HG03196 (cell line): ENCODE results near the gene USP15.

Experiments used
- ATAC-seq: cut with Tn5 transposase; IDR thresholded peaks from one replicate; pipeline ENCODE4 v1.9.1; 2021; ENCODE audit not compliant: unreplicated experiment

USP15 gene

DNA sequence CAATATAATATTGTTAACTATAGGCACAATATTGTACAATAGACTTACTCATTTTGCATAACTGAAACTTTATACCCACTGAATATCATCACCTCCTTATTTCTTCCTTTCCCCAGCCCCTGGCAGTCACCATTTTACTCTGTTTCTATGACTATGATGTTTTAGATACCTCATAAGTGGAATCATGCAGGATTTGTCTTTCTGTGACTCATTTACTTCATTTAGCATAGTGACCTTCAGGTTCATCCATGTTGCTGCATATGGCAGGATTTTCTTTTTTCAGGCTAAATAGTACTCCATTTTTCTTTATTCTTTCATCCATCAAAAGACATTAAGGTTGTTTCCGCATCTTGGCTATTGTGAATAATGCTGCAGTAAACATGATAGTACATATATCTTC is 18.9 kb downstream of the USP15 start:
- no peak for ATAC-seq

DNA sequence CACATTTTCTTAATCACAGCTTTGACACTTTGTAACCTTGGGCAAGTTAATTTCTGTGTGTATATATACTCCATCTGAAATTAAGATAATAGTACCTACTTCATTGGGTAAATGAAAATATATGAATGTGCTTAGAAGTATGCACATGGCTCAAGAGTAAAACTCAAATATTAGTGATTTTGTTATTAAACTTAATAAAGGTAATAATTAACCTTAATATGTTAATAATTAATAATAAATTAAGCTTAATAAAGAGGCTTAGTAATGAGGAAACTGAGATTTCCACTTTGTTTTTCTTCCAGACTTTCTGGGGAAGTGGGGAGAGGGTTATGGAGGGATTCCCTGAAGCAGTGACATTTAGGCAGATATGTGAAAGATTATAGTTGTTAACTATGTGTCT is 19.8 kb downstream of the USP15 start:
- no peak for ATAC-seq

DNA sequence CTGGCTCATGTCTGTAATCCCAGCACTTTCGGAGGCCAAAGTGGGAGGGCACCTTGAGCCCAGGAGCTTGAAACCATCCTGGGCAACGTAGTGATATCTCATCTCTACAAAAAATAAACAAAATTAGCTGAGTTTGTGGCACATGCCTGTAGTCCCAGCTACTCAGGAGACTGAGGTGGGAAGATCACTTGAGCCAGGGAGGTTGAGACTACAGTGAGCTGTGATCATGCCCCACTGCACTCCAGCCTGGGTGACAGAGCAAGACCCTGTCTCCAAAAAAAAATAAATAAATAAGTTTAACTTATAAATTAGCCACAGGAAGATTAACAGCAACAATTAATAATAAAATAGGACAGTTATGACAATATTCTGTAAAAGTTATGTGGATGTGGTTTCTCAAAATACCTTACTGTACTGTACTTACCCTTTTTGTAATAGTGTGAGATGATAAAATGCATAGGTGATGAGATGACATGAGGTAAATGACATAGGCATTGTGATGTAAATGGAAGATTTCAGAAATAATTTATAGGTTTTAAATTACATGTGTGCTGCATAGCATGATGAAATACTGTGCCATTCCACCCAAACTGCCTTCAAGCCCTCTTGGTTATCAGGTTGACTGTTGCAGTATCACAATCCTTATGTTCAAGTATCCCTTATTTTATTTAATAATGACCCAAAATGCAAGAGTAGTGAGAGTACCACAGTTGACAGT is 22.0 kb downstream of the USP15 start:
- ATAC-seq, result no peak

DNA sequence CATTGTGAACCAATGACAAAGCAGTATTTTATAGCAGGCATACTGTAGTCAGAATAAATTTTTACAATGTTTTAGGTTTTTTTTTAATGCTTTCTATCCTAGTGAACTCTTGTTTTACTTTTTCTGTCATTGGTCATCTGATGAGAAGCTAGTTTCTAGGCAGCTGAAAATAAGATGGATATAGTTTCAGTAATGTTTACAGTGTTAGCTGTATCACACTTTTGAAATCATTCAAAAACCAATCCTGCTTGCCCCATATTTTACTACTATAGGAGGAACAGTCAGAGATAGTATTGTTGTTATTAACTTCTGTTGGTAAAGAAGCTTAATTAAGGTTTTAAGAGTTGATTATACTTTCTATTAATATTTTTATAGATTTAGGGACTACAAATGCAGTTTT is 24.5 kb downstream of the USP15 start:
- no peak for ATAC-seq

DNA sequence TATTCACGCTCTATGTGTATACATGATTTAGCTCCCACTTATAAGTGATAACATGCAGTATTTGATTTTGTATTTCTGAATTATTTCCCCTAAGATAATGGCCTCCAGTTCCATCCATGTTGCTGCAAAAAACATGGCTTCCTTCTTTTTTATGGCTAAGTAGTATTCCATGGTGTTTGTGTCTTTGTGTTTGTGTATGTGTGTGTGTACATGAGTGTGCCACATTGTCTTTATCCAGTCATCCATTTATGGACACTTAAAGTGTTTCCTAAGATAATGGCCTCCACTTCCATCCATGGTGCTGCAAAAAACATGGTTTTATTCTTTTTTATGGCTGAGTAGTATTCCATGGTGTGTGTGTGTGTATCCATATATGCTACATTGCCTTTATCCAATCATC is 25.1 kb downstream of the USP15 start:
- ATAC-seq, result no peak

DNA sequence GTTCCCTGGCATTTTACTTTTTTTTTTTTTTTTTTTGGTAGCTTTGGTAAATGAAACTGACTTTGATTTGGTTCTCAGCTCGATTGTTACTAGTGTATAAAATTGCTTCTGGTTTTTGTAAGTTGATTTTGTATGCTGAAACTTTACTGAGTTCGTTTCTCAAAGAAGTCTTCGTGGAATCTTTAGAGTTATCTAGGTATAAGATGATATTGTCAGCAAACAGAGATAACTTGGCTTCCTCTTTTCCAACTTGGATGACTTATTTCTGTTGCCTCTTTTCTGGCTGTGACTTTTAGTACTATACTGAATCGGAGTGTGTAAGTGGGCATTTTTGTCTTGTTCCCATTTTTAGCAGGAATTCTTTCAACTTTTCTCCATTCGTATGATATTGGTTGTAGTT is 28.1 kb downstream of the USP15 start:
- no peak for ATAC-seq

DNA sequence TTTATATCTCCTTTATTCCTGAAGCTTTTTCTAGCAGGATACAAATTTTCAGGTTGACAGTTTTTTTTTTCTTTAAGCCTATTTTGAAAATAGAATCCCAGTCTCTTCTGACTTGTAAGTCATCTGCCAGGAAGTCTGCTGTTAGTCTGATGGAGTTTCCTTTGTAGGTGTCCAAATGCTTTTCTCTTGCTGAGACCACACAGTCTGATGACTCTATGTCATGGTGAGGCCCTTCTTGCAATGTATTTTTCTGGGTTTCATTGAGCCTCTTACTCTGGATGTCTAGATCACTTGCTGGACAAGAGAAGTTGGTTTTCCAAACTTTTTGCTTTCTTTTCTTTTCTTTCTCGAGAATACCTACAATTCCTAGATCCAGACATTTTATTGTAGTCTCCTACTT is 30.6 kb downstream of the USP15 start:
- no peak for ATAC-seq

DNA sequence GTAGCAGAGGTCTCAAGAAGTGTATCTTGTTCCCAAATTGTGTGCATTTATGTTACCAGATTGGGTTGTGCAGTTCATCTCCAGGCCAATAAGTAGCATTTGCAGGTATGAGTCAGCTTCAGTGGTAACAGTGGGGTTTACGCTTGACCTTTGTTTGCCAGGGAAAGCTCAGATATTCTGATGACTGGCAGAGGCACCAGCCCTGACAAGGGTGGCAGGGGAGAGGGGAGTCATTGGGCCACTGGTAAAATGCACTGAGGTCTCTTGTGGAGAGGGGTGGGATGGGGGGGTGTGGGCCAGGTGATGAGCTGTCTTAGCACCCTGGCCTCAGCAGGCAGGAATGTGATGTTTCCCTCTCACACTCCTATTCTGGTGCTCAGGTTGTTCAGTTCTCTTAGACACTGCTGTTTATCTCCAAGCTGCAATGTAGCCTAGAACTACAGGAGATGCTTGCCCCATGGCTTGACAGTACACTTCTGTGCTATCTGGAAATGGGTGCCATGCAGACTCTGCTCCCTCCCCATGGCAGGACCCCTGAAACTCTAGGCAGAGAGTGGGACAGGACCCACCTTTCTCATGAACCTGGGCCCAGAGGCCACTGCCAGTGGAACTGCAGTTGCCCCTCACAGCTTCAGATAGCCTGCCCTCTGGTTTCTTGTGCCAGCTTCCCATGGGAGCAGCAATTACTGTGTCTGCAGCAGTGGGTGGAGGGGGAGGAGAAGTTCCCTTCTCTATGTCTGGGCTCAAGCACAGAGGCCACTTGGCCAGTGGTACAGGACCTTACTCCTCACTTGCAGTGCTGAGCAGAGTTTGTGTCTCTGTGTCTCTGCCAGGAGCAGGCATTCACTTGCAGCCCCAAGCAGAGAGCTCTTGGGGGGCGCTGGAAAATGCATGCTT is 31.9 kb downstream of the USP15 start:
- no peak for ATAC-seq

DNA sequence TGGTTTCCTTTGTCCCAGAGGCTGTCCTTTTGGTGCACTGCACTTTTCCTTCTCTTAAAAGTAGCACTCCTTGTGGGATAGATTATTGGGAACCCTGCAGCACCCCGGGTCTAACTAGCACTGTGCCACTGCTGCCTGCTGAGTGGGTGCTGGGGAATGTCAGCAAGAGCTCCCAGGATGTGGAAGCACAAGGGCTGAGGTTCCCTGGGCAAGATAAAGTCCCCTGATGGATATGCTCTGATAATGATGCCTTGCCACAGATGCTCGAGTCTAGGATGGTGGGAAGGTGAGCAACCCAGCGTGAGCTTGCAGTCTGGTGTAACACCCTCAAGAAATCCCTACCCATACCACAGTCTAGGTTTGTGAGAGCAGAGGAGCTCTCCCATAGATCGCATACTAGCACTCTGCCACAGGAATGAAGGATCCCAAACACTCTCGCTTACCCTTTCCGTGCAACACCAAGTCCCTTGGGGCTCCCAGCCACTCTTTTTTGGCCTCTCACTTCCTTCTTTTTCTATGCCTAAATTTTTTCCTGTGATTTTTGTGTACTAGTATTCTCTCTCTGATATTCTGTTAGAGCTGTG is 32.6 kb downstream of the USP15 start:
- no peak for ATAC-seq

DNA sequence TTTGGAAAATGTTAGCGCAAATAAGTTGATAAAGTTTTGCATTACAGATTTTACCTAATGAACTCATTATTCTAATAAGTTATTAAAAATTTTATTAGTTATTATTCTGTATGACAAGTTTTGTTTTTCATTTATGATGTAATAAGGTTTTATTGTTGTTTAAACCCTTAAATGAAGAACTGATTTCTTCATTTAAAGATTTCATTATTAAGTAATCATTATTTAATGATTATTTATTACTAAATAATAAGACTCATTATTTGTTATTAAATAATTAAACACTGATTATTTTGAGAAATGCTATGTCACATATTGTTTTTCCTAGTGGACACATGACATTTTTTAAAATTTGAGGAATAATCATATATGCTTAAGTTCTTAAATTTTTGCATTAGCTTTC is 34.2 kb downstream of the USP15 start:
- no peak for ATAC-seq

DNA sequence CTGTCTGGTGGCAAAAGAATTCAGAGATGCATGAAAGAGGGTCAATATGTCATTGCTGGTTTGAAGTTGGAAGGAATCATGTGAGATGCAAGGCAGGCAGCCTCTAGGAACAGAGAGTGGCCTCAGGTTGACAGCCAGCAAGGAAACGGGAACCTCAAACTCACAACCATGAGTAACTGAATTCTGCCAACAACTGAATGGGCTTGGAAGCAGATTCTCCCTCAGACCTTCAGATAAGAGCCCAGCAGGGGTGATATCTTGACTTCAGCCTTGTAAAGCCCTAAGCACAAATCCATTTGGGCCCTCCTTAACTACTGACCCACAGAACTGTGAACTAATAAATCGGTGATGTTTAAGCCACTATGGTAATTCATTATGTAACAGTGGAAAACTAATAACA is 35.8 kb downstream of the USP15 start:
- ATAC-seq, result no peak

DNA sequence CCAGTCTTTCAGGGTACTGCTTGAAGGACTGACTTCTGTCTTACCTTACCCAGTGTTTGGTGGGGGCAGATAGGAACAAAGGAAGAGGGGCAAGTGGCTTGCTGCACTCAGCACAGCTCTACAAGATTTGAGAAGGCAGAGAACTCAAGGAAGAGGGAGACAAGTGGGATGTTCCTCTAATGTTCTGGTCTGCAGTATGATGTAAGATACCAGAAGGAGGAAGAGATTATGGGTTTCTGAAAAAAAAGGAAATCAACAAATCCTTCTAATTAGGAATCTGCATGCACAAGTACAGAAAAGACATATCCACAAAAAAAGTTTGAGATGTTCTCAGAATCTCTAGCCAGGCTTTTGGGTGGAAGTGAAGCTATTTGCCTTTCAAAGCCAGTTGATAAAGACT is 37.1 kb downstream of the USP15 start:
- no peak for ATAC-seq

DNA sequence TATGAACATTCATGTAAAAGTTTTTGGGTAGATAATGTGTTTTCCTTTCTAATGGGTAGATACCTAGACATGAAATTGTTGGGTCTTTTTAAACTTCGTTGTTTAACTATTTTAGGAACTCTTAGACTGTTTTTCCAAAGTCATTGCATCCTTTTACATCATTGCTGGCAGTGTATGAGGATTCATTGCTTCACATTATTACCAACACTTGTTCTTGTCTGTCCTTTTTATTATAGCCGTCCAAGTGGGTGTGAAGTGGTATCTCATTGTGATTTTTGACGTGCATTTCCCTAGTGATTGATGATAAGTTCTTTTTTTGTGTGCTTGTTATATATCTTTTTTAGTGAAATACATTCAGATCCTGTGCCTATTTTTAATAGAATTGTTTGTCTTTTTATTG is 39.4 kb downstream of the USP15 start:
- no peak for ATAC-seq

DNA sequence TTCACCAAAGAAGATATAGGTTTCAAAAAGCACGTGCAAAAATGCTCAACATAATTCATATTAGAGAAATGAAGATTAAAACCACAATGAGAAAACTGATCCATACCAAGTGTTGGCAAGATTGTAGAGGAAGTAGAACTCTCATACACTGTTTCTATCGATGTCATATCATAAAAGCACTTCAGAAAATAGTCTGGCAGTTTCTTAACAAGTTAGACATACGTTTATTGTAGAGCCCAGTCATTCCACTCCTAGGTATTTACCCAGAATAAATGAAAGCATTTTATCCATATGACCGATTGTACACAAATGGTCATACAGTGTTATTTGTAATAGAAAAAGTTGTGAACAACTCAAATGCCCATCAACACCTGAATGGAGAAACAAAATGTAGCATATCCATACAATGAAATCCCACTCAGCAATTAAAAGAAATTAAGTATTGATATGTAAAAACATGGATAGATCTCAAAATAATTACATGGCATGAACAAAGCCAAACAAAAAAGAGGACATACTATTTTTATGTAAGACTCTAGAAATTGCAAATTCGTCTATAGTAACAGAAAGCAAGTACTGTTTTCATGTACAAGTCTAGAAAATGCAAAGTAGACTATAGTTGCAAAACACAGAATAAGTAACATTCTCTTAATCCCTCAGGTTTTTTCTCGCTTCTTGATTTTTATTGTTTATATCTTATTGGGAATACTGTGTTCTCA is 41.0 kb downstream of the USP15 start:
- no peak for ATAC-seq

DNA sequence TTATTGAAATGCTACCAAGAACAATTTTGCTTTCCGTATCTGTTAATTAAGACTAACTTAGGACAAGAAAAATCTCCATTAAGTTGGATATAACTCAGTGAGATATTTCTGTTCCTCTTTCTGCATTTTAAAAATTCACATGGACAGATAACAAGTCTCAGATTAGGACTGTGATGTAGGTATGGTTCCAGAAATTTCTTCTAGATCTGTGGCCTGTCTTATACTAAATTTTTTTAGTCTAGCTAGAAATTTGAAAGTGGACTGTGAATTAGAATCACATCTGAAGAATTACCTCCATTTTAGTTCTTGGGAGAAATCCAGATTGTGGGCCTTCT is 41.6 kb downstream of the USP15 start:
- ATAC-seq, result no peak

DNA sequence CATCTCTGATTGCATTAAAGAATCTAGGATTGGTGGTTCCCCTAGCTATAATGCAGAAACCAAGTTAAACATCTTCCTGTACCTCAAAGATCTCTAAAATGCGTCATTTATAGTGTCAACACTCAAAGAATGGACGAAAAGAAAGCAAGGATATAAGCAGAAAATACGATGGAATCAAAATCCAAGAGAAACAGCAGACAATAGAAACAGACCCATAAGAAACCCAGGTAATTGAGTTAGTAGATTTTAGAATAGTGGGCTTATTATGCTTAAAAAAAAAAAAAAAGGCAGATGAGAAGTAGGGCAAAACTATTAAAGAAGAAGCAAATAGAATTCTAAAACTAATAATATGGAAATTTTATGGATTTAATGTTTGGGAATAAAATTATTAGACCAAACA is 44.4 kb downstream of the USP15 start:
- no peak for ATAC-seq

DNA sequence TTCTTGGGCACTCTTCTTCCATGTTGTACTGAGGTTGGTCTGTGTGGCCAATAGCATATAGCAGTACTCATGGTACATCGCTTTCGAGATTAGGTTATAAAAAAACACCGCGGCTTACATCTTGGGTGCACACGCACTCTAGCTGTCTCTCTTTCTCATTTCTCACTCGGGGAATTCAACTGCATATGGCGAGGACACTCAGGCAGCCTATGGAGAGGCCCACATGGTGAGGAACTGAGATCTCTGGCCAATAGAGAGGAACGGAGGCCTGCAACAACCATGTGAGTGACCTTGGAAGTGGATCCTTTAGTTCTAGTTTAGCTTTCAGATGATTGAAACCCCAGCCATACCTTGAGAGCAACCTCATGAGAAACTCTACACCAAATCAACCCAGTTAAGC is 45.6 kb downstream of the USP15 start:
- no peak for ATAC-seq

DNA sequence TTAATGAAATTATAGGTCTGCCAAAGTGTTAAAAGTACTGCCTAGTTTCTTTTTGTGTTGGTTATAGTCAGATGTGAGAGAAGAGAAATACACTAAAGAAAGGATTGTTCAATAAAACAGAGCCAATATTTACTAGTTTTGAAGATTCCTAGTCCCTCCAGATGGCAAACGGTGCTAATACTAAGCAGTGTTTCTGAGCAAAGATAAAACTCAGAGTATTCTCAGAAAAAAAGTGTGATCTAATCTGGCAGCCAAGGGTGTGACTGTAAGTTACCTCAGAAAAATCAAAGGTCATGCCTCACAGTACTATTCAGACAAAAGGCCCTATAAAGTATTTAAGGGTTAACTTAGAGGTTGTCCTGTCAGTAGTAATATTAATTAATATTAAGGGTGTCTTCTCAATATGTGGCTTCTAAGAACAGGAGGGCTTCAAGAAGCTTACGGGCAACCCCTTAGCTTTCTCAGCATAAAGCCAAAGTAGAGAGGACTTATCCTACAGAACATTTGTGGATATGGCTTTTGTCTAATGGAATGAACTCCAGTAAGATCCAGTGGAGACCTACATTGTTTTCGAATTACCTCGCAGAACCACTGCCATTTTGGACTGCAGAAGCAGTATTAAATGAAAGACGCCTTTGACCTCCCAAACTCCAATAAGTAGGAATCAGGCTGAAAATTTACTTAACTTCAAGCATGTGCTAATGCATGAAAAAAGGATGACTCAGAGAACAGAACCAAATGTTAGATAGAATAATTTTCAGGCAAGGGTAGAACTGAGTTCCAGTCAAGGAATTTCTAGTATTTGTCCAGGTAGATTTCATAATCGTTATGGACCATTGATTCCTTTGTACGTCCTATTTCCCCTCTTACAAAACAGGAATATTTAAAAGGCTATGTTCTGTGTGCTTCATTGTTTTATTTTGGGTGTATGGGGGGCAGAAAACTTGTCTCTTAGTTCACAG is 46.6 kb downstream of the USP15 start:
- no peak for ATAC-seq

DNA sequence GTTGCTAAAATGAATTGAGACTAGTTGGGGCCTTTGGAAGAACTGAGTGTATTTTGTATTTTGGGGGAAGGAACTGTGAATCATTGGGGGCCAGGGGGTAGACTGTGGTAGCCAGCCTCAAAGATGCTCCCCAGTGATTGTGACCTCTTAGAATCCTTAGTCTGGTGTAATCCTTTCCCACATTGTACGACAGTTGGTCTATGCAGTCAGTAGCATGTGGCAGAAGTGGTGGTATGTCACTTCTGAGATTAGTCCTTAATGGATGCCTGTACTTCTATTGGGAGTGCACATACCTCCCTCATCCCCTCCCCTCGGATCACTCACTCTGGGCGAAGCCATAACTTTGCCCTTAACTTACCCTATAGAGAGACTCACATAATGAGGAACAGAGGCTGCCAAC is 48.0 kb downstream of the USP15 start:
- ATAC-seq, result no peak

DNA sequence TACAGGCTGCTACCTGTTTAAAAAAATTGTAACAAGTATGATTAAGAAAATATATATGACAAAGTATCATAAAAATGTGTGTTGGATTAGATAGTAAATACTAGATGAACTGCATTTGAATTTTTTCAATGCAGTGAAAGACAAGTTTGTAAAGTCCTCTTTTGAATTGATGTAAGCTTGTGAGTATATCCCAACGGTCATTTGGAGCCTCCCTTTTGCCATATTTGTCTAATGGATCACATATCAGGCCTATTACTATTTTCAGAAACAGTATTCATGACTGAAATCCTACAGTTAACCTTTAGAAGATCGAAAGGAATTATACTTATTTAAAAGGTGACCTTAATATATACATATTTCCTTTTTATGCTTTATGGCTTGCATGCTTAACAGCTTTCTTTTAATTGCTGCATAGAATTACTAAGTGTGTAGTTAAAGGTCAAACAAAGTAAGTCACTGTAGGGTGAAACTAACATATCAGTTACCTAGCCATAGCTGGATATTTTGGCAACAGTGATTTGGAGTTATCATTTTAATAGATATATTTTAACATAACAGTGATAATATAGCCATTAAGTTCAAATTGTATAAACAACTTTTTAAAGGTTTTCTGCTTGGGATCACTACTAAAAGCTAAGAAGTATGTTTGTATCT is 53.6 kb downstream of the USP15 start:
- ATAC-seq, result no peak
